GM19025 (cell line): ENCODE results near the gene FJX1.
"Not testable (repeated sequence)": the region's sequence is repeated elsewhere in the genome, so short reads cannot be mapped to it uniquely, and the experiment has no call there.

ENCODE experiments used
- ATAC-seq: cut with Tn5 transposase; IDR thresholded peaks from one replicate; pipeline ENCODE4 v1.9.1; 2021; ENCODE audit warnings: mild to moderate bottlenecking, low read depth, moderate library complexity; ENCODE audit not compliant: unreplicated experiment

Gene FJX1

GRCh38 chr11:35629914-35630313 is 11.7 kb downstream of the FJX1 start:
- ATAC-seq: no peak

GRCh38 chr11:35631891-35632290 is 13.6 kb downstream of the FJX1 start:
- no peak for ATAC-seq

GRCh38 chr11:35632301-35632700 is 14.0 kb downstream of the FJX1 start:
- no peak for ATAC-seq

GRCh38 chr11:35633827-35634423 is 15.7 kb downstream of the FJX1 start:
- ATAC-seq: no peak

- ATAC-seq: no peak
These were observed 17.7 kb downstream of the FJX1 start for GRCh38 chr11:35635933-35636332.

- ATAC-seq: no peak
These were observed 21.4 kb downstream of the FJX1 start for GRCh38 chr11:35639591-35640179.

GRCh38 chr11:35641171-35641897 is 23.1 kb downstream of the FJX1 start:
- no peak for ATAC-seq

- no peak for ATAC-seq
These were observed 23.7 kb downstream of the FJX1 start for GRCh38 chr11:35641964-35642363.

GRCh38 chr11:35647421-35648093 is 29.3 kb downstream of the FJX1 start:
- ATAC-seq: no peak

- ATAC-seq: no peak
These were observed 31.7 kb downstream of the FJX1 start for GRCh38 chr11:35650006-35650405.

- no peak for ATAC-seq
These were observed 32.2 kb downstream of the FJX1 start for GRCh38 chr11:35650467-35650866.

- ATAC-seq: no peak
These were observed 33.0 kb downstream of the FJX1 start for GRCh38 chr11:35651263-35651662.

- ATAC-seq: not testable (repeated sequence)
These were observed 34.5 kb downstream of the FJX1 start for GRCh38 chr11:35652786-35653185.

- no peak for ATAC-seq
These were observed 36.5 kb downstream of the FJX1 start for GRCh38 chr11:35654711-35655110.

- no peak for ATAC-seq
These were observed 37.0 kb downstream of the FJX1 start for GRCh38 chr11:35655254-35655653.

GRCh38 chr11:35655856-35656255 is 37.6 kb downstream of the FJX1 start:
- no peak for ATAC-seq

GRCh38 chr11:35658020-35658948 is 40.0 kb downstream of the FJX1 start:
- no peak for ATAC-seq

GRCh38 chr11:35661534-35661933 is 43.3 kb downstream of the FJX1 start:
- no peak for ATAC-seq

GRCh38 chr11:35662061-35662648 is 43.9 kb downstream of the FJX1 start:
- peak; percentile 29 for ATAC-seq
